Dedifferentiated amniotic fluid mesenchymal stem cell (primary cell): Measurements from ENCODE around the gene SPARC.
"Not testable (repeated sequence)": the region's sequence is repeated elsewhere in the genome, so short reads cannot be mapped to it uniquely, and the experiment has no call there.

Source experiments
- DNase-seq: peaks from one replicate; pipeline ENCODE4 v3.0.0-alpha.2; 2016; ENCODE audit errors: extremely low spot score

The SPARC gene

GRCh38 chr5:151686674-151687407 is at the start of gene SPARC:
TSS of gene SPARC (minus strand) at chr5:151686915. CDS start at chr5:151676188, 10,727 bp downstream.
- DNase-seq: peak; percentile 89

- DNase-seq: no peak
Observed at GRCh38 chr5:151735646-151736045, 48.9 kb upstream of the SPARC start.

- DNase-seq: no peak
Observed at GRCh38 chr5:151734064-151734408, 47.3 kb upstream of the SPARC start.

GRCh38 chr5:151733358-151734063 is 46.8 kb upstream of the SPARC start:
- DNase-seq: no peak

- no peak for DNase-seq
Observed at GRCh38 chr5:151730381-151730780, 43.7 kb upstream of the SPARC start.

GRCh38 chr5:151729597-151729996 is 42.9 kb upstream of the SPARC start:
- not testable (repeated sequence) for DNase-seq

- no peak for DNase-seq
Observed at GRCh38 chr5:151724360-151724759, 37.6 kb upstream of the SPARC start.

- no peak for DNase-seq
Observed at GRCh38 chr5:151722546-151722945, 35.8 kb upstream of the SPARC start.

- DNase-seq: no peak
Observed at GRCh38 chr5:151721812-151722391, 35.2 kb upstream of the SPARC start.

- no peak for DNase-seq
Observed at GRCh38 chr5:151721087-151721646, 34.5 kb upstream of the SPARC start.

GRCh38 chr5:151720215-151720614 is 33.5 kb upstream of the SPARC start:
- DNase-seq: no peak

- DNase-seq: no peak
Observed at GRCh38 chr5:151719228-151720000, 32.7 kb upstream of the SPARC start.

GRCh38 chr5:151718646-151719045 is 31.9 kb upstream of the SPARC start:
- peak; percentile 77 for DNase-seq

- DNase-seq: peak; percentile 81
Observed at GRCh38 chr5:151718153-151718552, 31.4 kb upstream of the SPARC start.

- no peak for DNase-seq
Observed at GRCh38 chr5:151717416-151717815, 30.7 kb upstream of the SPARC start.

- no peak for DNase-seq
Observed at GRCh38 chr5:151709109-151709735, 22.5 kb upstream of the SPARC start.

- no peak for DNase-seq
Observed at GRCh38 chr5:151708126-151708525, 21.4 kb upstream of the SPARC start.

- DNase-seq: no peak
Observed at GRCh38 chr5:151707567-151707966, 20.9 kb upstream of the SPARC start.

GRCh38 chr5:151706906-151707305 is 20.2 kb upstream of the SPARC start:
- no peak for DNase-seq

GRCh38 chr5:151703780-151704179 is 17.1 kb upstream of the SPARC start:
- DNase-seq: no peak

GRCh38 chr5:151703227-151703626 is 16.5 kb upstream of the SPARC start:
- DNase-seq: no peak
